Stomach (tissue), 19 donors: ENCODE measurements around the gene NAPG. TPM values are rescaled to one million over a fixed set of nuclear protein-coding genes. Genes with fewer than 3 reads are reported as not detected.

ENCODE experiments used
- DNase-seq, 2 donors: peaks; one replicate each; pipeline versions ENCODE4 v3.0.0 to v3.0.0-alpha.2; 2013 to 2019
- H3K27ac ChIP-seq, 5 donors: fragments of 200-600 bp in 4 of 5; sonication (generic) in 4 of 5; one replicate each; pipeline ENCODE4 v1.5.1; 2013 to 2019; ENCODE audit warnings: mild to moderate bottlenecking in 1 of 5, moderate library complexity in 1 of 5
- H3K27me3 ChIP-seq, 3 donors: fragments of 200-600 bp; sonication (generic); one replicate each; pipeline ENCODE4 v1.5.1; 2017 to 2019; ENCODE audit warnings: mixed run types in 1 of 3
- H3K36me3 ChIP-seq, 4 donors: fragments of 200-600 bp; sonication (generic); 1 replicate in 3 of 4; 2 replicates in 1 of 4; pipeline ENCODE4 v1.5.1; 2016 to 2019
- H3K4me1 ChIP-seq, 4 donors: fragments of 200-600 bp; sonication (generic); one replicate each; pipeline ENCODE4 v1.5.1; 2016 to 2019
- H3K4me3 ChIP-seq, 4 donors: fragments of 200-600 bp; sonication (generic) in 3 of 4; one replicate each; pipeline ENCODE4 v1.5.1; 2016 to 2019; ENCODE audit warnings: mild to moderate bottlenecking in 1 of 4
- H3K9me3 ChIP-seq, 4 donors: fragments of 200-600 bp; sonication (generic); one replicate each; pipeline ENCODE4 v1.5.1; 2016 to 2019
- CTCF ChIP-seq, 7 experiments: fragments of 450-650 bp in 4 of 7; fragments of 200-600 bp in 3 of 7; sonication (generic) in 3 of 7; IDR thresholded peaks; one replicate each; pipeline ENCODE4 v1.5.1; 2016 to 2019; ENCODE audit warnings: antibody characterized with exemption in 7 of 7, control low read depth in 2 of 7, mild to moderate bottlenecking in 1 of 7
- EP300 ChIP-seq: sonication (generic); formaldehyde crosslinking; IDR thresholded peaks from one replicate; pipeline ENCODE4 v1.6.1; 2017; ENCODE audit warnings: antibody characterized with exemption
- POLR2A ChIP-seq, 4 donors: fragments of 450-650 bp; IDR thresholded peaks; one replicate each; pipeline ENCODE4 v1.6.1; 2016; ENCODE audit warnings: antibody characterized with exemption in 4 of 4, control low read depth in 2 of 4, mild to moderate bottlenecking in 1 of 4, moderate library complexity in 1 of 4
- POLR2AphosphoS5 ChIP-seq, 3 donors: sonication (generic); formaldehyde crosslinking; IDR thresholded peaks; one replicate each; pipeline ENCODE4 v1.6.1; 2016; ENCODE audit warnings: antibody characterized with exemption in 3 of 3
- WGBS, 5 donors: extraction: QIAGEN DNeasy Blood & Tissue Kit in 3 of 5; methylation state at CpG; one replicate each; pipeline versions ENCODE4 v1.1.5 to v1.1.7; 2013 to 2018; 5-methylcytosine and 5-hydroxymethylcytosine counted together
- intact Hi-C: fragments of 100-400 bp; cut with DNase I; formaldehyde crosslinking; loops from one replicate; pipeline ENCODE4 v1.15.1; 2023; ENCODE audit warnings: low total_unique reads
- long read RNA-seq, 10 donors: transcript quantifications; one replicate each; lab custom pipeline, GENCODE V29; 2026
- polyA plus RNA-seq, 3 donors: library from polyadenylated mRNA; stranded (reverse); fragments of 200-250 nt; gene quantifications; one replicate each; pipeline ENCODE4 v1.2.3, GENCODE V29; 2013
- total RNA-seq, 5 donors: library from RNA; depleted of rRNA; stranded (reverse); fragments of >200 nt; gene quantifications; one replicate each; pipeline versions ENCODE4 v1.1.0 to v1.2.3, GENCODE V29; 2014 to 2016
- donor health status: healthy with polysubstance abuse.
- donor health status: Bipolar disorder and iron deficiency.
- donor health status: healthy.

The NAPG gene
- total RNA-seq: 10 to 100 TPM in 3 of 5 donors, 1 to 10 TPM in 2; 5.5 to 83.7 (median 31.7) TPM
- polyA plus RNA-seq: 10 to 100 TPM; 12.1 to 22.9 (median 12.4) TPM
- long read RNA-seq, donor 1: 0 reads
- long read RNA-seq, donor 2: 0 reads
- long read RNA-seq, donor 3: 0 reads
- long read RNA-seq, donor 4: 0 reads
- long read RNA-seq, donor 5, partial matches to known transcripts: 0 of 1 reads
- long read RNA-seq, donor 5, other reads (novel, unspliced or antisense): 0 of 1 reads
- long read RNA-seq, donor 6: 0 reads
- long read RNA-seq, donor 7, partial matches to known transcripts: 0 of 2 reads
- long read RNA-seq, donor 7, other reads (novel, unspliced or antisense): 0 of 2 reads
- long read RNA-seq, donor 8: 0 reads
- long read RNA-seq, donor 9, partial matches to known transcripts: 0 of 1 reads
- long read RNA-seq, donor 9, other reads (novel, unspliced or antisense): 0 of 1 reads
- long read RNA-seq, donor 10, partial matches to known transcripts: 10 of 11 reads
- long read RNA-seq, donor 10, other reads (novel, unspliced or antisense): 0 of 11 reads

GRCh38 chr18:10525697-10526560 is at the start of gene NAPG:
TSS of gene NAPG (plus strand) at chr18:10526027. CDS start at chr18:10526103, 76 bp downstream.
- Histone ChIP-seq H3K4me3 (peak within 1 kb of the TSS; percentile 87 to 92 (median 90)), H3K27ac (peak within 1 kb of the TSS; percentile 91 to 97 (median 96)), H3K27me3 (no peaks in the 10 kb centered on the region), H3K4me1 (peaks cover 29 to 55% (median 41%) of the 10 kb centered on the region in 4 donors), H3K36me3 (no peaks in the 10 kb centered on the region), H3K9me3 (no peaks in the 10 kb centered on the region)
- peak; percentile 92 to 98 for DNase-seq
- 0 to 1% (median 1%) methylated on average over 16 to 68 of the region's 68 CpGs for WGBS, 5 donors
- intact Hi-C loops: no loop called here
- TF ChIP-seq POLR2AphosphoS5 (IDR thresholded peaks at IDR 0.05) (peak; percentile 93 to 98 (median 97)), EP300 (no peak)

GRCh38 chr18:10476338-10476791 is 49.5 kb upstream of the NAPG start:
- TF ChIP-seq CTCF (IDR thresholded peaks at IDR 0.05) (no peak), POLR2A (IDR thresholded peaks at IDR 0.05) (no peak), POLR2AphosphoS5 (IDR thresholded peaks at IDR 0.05) (no peak), EP300 (no peak)
- H3K27me3 ChIP-seq: no peaks in the 10 kb centered on the region
- peaks cover 15 to 37% (median 23%) of the 10 kb centered on the region in 4 donors for H3K36me3 ChIP-seq
- H3K9me3 ChIP-seq: no peaks in the 10 kb centered on the region
- intact Hi-C loops: no loop called here
- WGBS, 5 donors: 46 to 70% (median 56%) methylated on average over 9 of the region's 9 CpGs
- peak overlapping the region in 2 of 5 donors; percentile 31 to 52 for H3K27ac ChIP-seq
- no peak overlapping the region for H3K4me3 ChIP-seq
- H3K4me1 ChIP-seq: peaks cover 8 to 24% (median 17%) of the 10 kb centered on the region in 4 donors
- peak in 1 of 2 donors; percentile 50 for DNase-seq

- H3K27me3 ChIP-seq: no peaks in the 10 kb centered on the region
- no peak overlapping the region for H3K4me3 ChIP-seq
- no peak for DNase-seq
- peaks cover 8 to 31% (median 17%) of the 10 kb centered on the region in 4 donors for H3K4me1 ChIP-seq
- H3K36me3 ChIP-seq: peaks cover 5 to 28% (median 14%) of the 10 kb centered on the region in 4 donors
- H3K27ac ChIP-seq: no peak overlapping the region
- TF ChIP-seq POLR2AphosphoS5 (IDR thresholded peaks at IDR 0.05) (no peak), POLR2A (IDR thresholded peaks at IDR 0.05) (no peak), CTCF (IDR thresholded peaks at IDR 0.05) (no peak), EP300 (no peak)
- intact Hi-C loops: no loop called here
- no peaks in the 10 kb centered on the region for H3K9me3 ChIP-seq
- WGBS, 5 donors: 57 to 69% (median 62%) methylated on average over 3 of the region's 3 CpGs
Observed at GRCh38 chr18:10477121-10477862, 48.5 kb upstream of the NAPG start.

- Histone ChIP-seq H3K9me3 (no peaks in the 10 kb centered on the region), H3K4me1 (peaks cover 8 to 31% (median 20%) of the 10 kb centered on the region in 4 donors), H3K27me3 (no peaks in the 10 kb centered on the region), H3K27ac (no peak overlapping the region), H3K4me3 (no peak overlapping the region), H3K36me3 (peaks cover 4 to 26% (median 14%) of the 10 kb centered on the region in 4 donors)
- no peak for DNase-seq
- WGBS, 5 donors: 82 to 93% (median 89%) methylated on average over 2 of the region's 2 CpGs
- no peak for TF ChIP-seq EP300
- no peak for TF ChIP-seq CTCF (IDR thresholded peaks at IDR 0.05)
- TF ChIP-seq POLR2AphosphoS5 (IDR thresholded peaks at IDR 0.05): no peak
- TF ChIP-seq POLR2A (IDR thresholded peaks at IDR 0.05): no peak
- intact Hi-C loops: no loop called here
Observed at GRCh38 chr18:10477863-10478260, 48.0 kb upstream of the NAPG start.
